Lower lobe of right lung (tissue), 2 donors: ENCODE data around the gene ME3. TPM values are rescaled to one million over a fixed set of nuclear protein-coding genes. Genes with fewer than 3 reads are reported as not detected.

Source experiments
- ATAC-seq, 2 donors: fragments of 200-7000 bp; cut with Tn5 transposase; one replicate each; pipeline ENCODE4 v1.9.1; 2020 to 2022; ENCODE audit warnings: mild to moderate bottlenecking in 2 of 2, moderate library complexity in 2 of 2
- DNase-seq: peaks from one replicate; pipeline ENCODE4 v3.0.0-alpha.2; 2020
- H3K27ac ChIP-seq: fragments of 200-600 bp; one replicate; pipeline ENCODE4 v1.8.0; 2022
- H3K27me3 ChIP-seq: fragments of 200-600 bp; one replicate; pipeline ENCODE4 v1.8.0; 2022; ENCODE audit warnings: low read depth
- H3K36me3 ChIP-seq: fragments of 200-600 bp; one replicate; pipeline ENCODE4 v1.8.0; 2022; ENCODE audit warnings: mild to moderate bottlenecking
- H3K4me1 ChIP-seq: fragments of 200-600 bp; one replicate; pipeline ENCODE4 v1.8.0; 2022
- H3K4me3 ChIP-seq: fragments of 200-600 bp; one replicate; pipeline ENCODE4 v1.8.0; 2022; ENCODE audit warnings: mild to moderate bottlenecking
- H3K9me3 ChIP-seq: fragments of 200-600 bp; one replicate; pipeline ENCODE4 v1.8.0; 2022
- CTCF ChIP-seq: fragments of 200-600 bp; IDR thresholded peaks from one replicate; pipeline ENCODE4 v1.8.0; 2022; ENCODE audit warnings: antibody characterized with exemption, mild to moderate bottlenecking
- intact Hi-C: fragments of 100-400 bp; cut with DNase I; formaldehyde crosslinking; loops from one replicate; pipeline ENCODE4 v1.11.0; 2022
- total RNA-seq: library from RNA; stranded (reverse); fragmentation: NEBNext Ultra II Directional; extraction: Animal tissue kit (Norgen Biotek cat#: 25700); gene quantifications from one replicate; pipeline ENCODE4 v1.2.1, GENCODE V29; 2021
- donor health status: DM: no; HTN: yes; CAD: no; lungs with severe emphysema.

The ME3 gene
- total RNA-seq, 1 donor from 2014 or later, result 18.6 TPM

GRCh38 chr11:86671531-86672006, 847 bp downstream of the ME3 start:
- Histone ChIP-seq H3K27me3 (no peaks in the 10 kb centered on the region), H3K4me1 (peaks cover 29% of the 10 kb centered on the region), H3K4me3 (peak overlapping the region; percentile 81), H3K9me3 (no peaks in the 10 kb centered on the region), H3K27ac (peak overlapping the region; percentile 91), H3K36me3 (no peaks in the 10 kb centered on the region)
- ATAC-seq (peak; percentile 77 to 80), DNase-seq (peak; percentile 74)
- TF ChIP-seq CTCF, result no peak
- intact Hi-C loops, result no loop called here

GRCh38 chr11:86670911-86671310, 1.5 kb downstream of the ME3 start:
- H3K27me3 ChIP-seq, result no peaks in the 10 kb centered on the region
- DNase-seq, result no peak
- intact Hi-C loops, result no loop called here

GRCh38 chr11:86670181-86670580, 2.2 kb downstream of the ME3 start:
- no peak for DNase-seq
- Histone ChIP-seq H3K4me3 (no peak overlapping the region), H3K9me3 (no peaks in the 10 kb centered on the region), H3K27ac (no peak overlapping the region), H3K27me3 (no peaks in the 10 kb centered on the region), H3K4me1 (peaks cover 29% of the 10 kb centered on the region), H3K36me3 (no peaks in the 10 kb centered on the region)
- no peak for ATAC-seq
- intact Hi-C loops, result no loop called here
- TF ChIP-seq CTCF, result no peak

More at GRCh38 chr11:86670911-86671310, 1.5 kb downstream of the ME3 start:
- Histone ChIP-seq H3K36me3 (no peaks in the 10 kb centered on the region), H3K4me1 (peaks cover 29% of the 10 kb centered on the region), H3K27ac (no peak overlapping the region), H3K4me3 (peak overlapping the region; percentile 81), H3K9me3 (no peaks in the 10 kb centered on the region)
- no peak for ATAC-seq
- no peak for TF ChIP-seq CTCF

GRCh38 chr11:86669424-86669823, 3.0 kb downstream of the ME3 start:
- no peaks in the 10 kb centered on the region for H3K36me3 ChIP-seq
- no peak overlapping the region for H3K27ac ChIP-seq
- ATAC-seq (no peak), DNase-seq (no peak)
- H3K9me3 ChIP-seq, result no peaks in the 10 kb centered on the region
- H3K4me3 ChIP-seq, result no peak overlapping the region
- no peak for TF ChIP-seq CTCF
- intact Hi-C loops, result no loop called here
- no peaks in the 10 kb centered on the region for H3K27me3 ChIP-seq
- H3K4me1 ChIP-seq, result peaks cover 29% of the 10 kb centered on the region

GRCh38 chr11:86668929-86669328, 3.5 kb downstream of the ME3 start:
- intact Hi-C loops, result no loop called here
- Histone ChIP-seq H3K4me1 (peaks cover 29% of the 10 kb centered on the region), H3K27me3 (no peaks in the 10 kb centered on the region), H3K27ac (no peak overlapping the region), H3K9me3 (no peaks in the 10 kb centered on the region), H3K36me3 (no peaks in the 10 kb centered on the region), H3K4me3 (no peak overlapping the region)
- TF ChIP-seq CTCF, result no peak
- ATAC-seq, result no peak
- DNase-seq, result no peak

- Histone ChIP-seq H3K4me3 (no peak overlapping the region), H3K36me3 (no peaks in the 10 kb centered on the region), H3K27ac (no peak overlapping the region), H3K9me3 (no peaks in the 10 kb centered on the region), H3K4me1 (peaks cover 17% of the 10 kb centered on the region), H3K27me3 (no peaks in the 10 kb centered on the region)
- no peak for TF ChIP-seq CTCF
- ATAC-seq, result no peak
- intact Hi-C loops, result no loop called here
- DNase-seq, result no peak
Measured at GRCh38 chr11:86666193-86666592, 6.2 kb downstream of the ME3 start.
